Kidney tubule cell (primary cell): ENCODE results near the gene ABI2.
"Not testable (repeated sequence)": the region's sequence is repeated elsewhere in the genome, so short reads cannot be mapped to it uniquely, and the experiment has no call there.

Experiments
- DNase-seq: peaks from one replicate; pipeline ENCODE4 v3.0.0-alpha.2; 2018; ENCODE audit warnings: low spot score

ABI2 gene

DNA sequence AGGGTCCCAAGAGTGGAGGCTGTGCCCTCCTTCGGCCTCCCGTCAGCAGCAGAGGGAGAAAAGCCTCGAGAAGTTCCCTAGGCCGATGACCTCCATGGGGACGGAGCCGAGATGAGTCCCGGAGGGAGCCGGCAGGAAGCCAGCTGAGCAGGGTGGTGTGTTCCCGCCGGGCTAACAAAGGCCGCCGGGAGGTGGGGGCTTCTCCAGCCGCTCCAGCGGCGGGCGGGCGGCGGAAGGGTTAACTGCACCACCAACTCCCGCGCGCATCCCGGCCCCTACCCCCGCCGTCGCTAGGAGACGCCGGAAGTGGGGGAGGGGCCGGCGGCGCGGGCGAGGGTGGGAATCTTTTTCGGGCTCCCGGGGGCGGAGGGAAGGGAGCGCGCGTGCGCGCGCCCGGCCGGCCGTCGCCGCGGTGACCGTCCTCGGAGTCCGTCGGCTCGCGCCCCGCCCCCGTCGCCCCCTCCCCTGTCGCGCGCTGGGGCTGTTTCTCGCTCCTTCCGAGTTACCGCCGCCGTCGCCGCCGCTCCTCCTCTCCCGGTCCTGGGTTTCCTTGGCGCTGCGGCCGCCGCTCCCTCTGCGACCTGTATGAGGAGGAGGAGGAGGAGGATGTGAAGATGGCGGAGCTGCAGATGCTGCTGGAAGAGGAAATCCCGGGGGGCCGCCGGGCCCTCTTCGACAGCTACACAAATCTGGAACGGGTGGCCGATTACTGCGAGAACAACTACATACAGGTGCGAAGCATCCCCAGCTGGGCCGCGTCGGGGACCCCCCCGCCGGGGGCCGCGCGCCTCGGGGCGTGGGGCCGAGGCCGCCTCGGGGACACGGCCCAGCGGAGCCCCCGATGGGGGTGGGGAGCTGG is at the start of gene ABI2:
TSS of gene ABI2 (plus strand) at position 494 of the 859 bp plus-strand sequence. CDS start at position 615, 121 bp downstream.
- peak; percentile 82 for DNase-seq

DNA sequence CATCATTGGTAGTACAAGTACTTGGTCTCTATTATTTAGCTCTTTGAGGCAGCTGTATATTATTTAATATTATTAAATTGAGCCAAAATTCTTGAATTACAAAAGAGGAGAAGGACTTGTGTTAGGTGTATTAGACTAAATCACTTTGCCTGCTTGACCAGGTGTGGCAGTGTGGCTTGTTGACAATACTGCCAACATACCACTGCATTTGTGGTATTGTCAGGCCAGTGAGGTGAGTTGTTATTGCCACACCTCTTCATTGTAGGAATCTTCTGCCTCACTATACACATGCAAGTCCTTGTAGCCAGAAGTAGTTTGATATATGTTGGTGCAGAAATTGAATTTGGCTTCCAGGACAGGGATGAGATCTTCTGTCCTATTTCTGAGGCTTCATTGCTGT is 48.9 kb upstream of the ABI2 start:
- peak; percentile 6 for DNase-seq

DNA sequence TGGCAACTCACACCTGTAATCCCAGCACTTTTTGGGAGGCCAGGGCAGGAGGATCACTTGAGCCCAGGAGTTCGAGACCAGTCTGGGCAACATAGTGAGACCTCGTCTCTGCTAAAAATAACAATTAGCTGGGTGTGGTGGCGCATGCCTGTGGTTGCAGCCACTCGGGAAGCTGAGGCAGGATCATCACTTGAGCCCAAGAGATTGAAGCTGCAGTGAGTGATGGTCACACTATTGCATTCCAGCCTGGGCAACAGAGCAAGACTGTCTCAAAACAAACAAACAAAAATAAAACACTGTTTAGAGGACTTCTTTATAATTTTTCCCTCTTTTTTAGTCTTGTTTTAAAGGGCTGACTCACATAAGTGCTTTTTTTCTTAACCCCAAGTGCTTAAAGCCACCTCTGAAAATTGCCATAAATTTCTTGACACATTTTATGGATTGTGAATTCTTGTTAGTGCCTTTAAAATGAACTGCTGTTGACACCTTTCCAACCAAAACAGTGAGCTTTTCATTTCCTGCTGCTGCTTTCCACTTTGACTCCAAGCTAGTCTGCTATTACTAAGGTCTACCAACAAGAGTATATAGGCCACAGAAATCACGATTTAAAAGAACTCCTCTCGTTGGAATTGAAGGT is 47.6 kb upstream of the ABI2 start:
- DNase-seq: peak; percentile 21

DNA sequence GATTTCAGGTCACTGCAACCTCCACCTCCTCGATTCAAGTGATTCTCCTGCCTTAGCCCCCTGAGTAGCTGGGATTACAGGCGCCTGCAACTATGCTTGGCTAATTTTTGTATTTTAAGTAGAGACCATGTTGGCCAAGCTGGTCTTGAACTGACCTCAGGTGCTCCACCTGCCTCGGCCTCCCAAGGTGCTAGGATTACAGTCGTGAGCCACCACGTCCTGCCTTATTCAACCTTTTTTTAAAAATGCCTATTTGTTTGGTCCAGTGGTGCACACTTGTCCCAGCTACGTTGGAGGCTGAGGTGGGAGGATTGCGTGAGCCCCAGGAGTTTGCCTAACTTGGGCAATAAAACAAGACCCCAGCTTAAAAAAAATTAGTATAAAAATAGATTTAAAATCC is 46.1 kb upstream of the ABI2 start:
- DNase-seq: no peak

DNA sequence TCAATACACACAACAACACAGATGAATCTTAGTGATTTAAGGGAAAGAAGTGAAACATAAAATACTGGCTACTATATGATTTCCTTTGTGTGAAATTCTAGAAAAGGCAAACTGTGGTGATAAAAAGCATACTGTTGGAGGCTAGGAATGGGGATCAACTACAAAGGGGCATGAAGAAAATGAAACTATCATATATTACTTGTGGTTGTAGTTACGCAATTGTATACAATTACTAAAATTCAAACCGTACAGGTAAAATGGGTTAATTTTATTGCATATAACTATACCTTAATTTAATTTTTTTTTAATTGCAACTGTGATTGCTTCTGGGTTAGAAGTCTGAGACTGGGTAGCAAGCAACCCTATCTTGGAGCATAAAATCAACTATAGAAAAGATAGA is 41.7 kb upstream of the ABI2 start:
- no peak for DNase-seq

DNA sequence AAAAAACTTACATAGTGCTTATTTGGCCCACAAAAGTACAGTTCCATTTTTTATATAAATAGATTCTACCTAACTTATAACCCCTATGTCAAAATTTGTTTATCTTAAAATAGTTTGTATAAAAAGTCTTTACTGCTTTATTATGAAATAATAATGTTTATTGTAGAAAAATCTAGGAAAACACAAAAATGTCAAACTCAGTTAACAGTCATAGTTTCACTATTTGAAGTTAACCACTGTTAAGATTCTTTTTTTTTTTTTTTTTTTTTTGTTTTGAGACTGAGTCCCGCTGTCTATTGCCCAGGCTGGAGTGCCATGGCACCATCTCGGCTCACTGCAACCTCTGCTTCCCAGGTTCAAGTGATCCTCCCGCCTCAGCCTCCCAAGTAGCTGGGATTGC is 26.5 kb upstream of the ABI2 start:
- DNase-seq: no peak

DNA sequence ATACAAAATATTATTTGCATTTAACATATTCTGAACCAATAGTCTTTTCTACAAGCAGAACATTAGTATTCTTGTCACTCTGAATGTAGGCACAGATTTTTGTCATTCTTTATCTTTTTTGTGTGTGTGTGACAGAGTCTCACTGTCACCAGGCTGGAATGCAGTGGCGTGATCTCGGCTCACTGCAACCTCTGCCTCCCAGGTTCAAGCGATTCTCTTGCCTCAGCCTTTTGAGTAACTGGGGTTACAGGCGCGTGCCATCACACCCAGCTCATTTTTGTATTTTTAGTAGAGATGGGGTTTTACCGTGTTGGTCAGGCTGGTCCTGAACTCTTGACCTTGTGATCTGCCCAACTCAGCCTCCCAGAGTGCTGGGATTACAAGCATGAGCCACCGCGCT is 25.6 kb upstream of the ABI2 start:
- not testable (repeated sequence) for DNase-seq

DNA sequence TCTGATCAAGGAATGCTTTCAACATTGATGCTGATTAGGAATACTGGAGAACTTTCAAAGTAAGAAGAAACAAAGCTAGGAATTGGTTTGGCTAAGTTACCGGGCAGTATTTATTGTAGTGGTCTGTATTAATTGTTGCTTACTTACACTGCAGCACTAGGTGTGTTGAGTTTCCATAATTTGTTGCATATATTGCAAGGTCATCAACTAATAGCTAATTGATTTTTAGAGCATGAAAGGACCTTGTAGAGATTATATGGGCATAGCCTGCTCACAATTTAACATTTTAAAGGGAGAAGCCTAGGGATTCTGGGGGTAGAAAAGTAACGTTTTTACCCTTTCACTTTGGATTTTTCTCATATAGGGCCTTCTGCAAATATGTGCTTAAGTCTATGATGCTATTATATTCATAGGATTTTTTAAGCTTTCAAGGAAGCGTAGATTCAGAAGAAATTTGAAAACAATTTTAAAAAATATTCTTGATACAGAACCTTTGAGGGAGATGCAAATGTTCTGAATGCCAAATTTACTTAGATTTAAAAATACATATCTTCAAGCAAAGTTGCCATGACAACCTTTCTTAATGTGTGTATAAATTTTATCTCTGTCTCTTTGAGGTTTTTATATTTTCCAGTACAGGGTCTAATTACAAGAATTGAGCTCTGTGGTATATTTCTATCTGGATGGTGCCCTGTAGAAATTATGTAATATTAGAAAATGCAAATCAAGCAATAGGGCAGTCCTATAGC is 17.3 kb upstream of the ABI2 start:
- no peak for DNase-seq

DNA sequence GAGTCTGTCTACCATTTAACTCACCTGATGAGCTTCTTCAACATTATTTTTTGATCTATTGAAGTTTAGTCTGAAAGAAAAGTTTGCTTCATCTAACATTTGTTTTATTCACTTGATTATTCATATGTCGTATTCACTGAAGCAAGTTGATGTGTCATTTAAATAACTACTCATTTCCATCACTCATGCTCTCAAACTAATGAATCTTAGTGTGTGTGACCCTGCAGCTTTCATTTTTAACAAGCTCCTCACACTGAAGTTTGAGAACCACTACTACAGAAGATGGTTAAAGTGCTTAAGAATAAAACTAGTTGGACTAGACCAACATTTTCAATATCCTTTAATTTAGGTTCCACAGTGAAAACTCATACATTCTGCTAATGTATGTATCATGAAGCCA is 1.8 kb upstream of the ABI2 start:
- DNase-seq: peak; percentile 12

DNA sequence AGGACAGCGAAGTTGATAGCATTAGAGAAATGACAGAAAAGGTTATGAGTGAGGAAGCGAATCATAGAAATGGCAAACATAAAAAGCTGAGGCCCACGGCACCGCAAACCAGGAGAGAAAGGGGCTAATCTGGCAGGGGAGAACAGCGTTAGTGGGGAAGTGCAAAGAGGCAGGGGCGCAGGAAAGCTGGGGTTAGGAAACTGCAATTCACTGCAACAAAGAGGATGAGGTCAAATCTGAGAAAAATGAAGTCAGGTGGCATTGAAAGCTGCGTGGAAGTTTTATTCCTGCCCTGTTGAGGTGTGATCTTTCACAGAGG is 653 bp upstream of the ABI2 start:
- DNase-seq: no peak

DNA sequence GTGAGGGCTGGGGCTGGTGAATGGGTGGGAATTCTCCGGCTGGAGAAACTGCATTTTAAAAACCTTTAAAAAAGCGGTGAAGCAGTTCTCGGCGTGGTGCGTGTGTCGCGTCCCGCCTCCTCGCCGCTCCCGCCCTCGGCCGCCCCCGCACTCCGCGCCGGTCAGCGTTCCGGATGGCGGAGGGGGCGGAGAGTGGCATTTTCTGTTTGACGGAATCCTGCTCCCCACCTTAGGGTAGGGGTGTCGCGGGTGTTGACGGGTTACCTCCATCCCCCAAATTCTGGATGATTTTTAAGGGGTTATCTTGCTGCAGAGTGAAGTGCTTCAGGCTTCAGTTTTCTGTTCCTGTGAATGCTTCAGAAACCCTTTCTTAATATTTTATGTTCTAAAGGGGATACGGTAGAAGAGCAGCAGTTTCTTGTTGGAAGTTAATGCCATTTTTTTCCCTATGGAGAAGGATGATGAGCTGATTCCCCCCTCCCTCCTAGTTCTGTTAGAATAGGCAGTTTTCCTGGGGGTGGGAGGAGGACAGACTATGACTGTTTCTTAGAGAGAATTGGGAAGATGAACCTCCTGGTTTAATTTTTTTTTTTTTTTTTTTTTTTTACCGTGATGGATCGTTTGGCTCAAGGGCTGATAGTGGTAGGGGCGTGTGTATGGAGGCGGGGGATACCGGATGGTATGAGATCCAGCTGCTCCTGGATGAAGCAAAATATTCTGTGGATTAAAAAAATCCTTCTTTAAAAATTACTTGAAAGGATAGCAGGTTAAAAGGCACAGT is 756 bp downstream of the ABI2 start:
- DNase-seq: peak; percentile 52

DNA sequence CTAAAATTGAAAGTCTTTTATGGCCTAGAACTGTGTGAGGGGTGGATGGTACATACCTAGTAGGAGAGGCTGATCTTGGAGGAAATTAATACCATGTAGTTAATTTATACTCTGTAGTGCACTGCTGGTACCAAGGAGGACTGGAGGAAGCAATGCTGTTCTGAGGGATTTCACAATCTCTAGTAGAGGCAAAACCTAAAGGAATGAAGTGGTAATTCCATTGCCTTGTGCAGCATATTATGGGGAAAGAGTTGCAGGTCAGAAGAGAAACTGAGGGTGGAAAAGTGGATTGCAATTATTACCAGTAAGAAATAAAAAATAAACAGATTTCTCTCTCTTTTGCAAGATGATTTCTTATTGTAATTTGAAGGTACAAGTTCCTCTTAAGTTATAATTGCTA is 2.2 kb downstream of the ABI2 start:
- peak; percentile 4 for DNase-seq

DNA sequence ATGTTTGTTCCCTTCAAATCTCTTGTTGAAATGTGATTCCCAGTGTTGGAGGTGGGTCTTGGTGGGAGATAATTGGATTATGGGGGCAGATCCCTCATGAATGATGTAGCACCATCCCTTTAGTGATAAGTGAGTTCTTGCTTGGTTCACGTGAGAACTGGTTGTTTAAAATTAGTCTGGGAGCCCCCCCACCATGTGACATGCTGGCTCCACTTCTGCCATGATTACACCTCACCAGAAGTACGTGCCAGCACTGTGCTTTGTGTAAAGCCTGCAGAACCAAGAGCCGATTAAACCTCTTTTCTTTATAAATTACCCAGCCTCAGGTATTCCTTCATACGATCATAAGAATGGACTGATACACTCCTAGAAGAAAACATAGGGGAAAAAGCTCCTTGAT is 10.1 kb downstream of the ABI2 start:
- no peak for DNase-seq

DNA sequence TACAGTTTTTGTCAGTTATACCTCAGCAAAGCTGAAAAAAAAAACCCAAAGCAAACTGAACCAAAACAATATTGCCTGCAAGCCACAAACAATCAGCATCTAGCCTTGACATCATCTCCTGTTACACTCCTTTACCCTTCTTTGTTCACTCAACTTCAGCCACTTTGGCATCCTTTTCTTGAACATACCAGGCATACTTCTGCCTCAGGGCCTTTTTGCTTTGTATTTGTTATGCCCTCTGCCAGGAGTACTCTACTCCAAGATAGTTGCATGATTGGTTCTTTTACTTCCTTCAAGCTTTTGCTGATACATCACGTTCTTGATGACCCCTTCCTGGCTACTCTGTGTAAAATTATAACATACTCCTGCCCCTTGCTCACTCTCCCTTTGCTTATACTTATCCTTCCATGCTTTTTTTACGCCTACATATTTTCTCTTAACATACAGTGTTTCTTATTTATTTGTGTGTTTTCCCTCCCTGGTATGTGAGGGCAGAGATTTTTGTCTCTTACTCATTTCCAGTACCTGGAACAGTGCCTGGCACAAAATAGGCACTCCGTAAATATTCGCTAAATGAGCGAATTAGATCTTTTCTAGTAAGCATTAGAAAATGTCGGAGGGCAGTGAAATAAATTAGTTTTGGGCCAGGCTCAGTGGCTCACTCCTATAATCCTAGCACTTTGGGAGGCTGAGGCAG is 12.7 kb downstream of the ABI2 start:
- peak; percentile 79 for DNase-seq

DNA sequence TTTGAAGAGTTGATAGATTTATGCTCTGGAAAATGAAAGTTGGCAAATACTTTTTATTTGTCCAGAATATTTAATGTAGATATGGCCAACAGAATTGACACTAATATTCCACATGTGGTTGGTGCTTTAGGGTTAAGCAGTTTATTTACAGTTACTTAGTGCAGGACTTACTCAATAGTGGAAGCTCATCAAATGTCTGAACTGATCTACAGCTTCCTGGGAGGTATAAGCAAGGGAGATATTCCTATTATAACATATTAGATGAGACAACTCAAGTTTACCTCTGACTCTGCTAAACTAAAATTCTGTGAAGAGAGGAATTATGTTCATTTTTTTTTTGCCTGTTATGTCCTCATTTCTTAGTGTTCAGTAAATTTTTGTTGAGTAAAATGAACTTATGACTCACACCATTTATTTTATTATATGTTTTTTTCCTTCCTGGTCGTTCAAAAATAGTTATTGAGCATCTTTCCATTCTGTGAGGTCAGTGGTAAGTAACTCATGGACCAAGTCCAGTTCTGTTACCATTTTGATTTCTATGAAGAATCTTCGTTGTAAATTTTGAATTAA is 13.6 kb downstream of the ABI2 start:
- DNase-seq: no peak

DNA sequence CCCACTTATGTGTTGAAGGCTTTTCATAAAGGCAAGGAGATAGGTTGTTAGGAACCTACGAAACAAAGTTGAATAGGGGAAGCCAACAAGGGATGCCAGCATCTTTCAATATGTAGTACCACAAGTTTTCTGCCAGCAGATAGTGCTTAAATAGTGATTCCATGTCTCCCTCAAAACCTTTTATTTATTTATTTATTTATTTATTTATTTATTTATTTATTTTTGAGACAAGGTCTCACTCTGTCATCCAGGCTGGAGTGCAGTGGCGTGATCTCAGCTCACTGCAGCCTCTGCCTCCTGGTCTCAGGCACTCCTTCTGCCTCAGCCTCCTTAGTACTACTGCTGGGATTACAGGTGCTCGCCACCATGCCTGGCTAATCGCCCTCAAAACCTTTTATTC is 14.2 kb downstream of the ABI2 start:
- not testable (repeated sequence) for DNase-seq

DNA sequence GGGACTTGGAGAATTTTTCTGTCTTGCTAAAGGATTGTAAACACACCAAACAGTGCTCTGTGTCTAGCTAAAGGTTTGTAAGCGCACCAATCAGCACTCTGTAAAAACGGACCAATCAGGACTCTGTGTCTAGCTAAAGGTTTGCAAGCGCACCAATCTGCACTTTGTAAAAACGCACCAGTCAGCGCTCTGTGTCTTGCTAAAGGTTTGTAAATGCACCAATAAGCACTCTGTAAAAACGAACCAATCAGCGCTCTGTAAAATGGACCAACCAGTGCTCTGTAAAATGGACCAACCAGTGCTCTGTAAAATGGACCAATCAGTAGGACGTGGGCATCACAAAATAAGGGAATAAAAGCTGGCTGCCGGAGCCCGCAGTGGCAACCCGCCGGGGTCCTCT is 16.5 kb downstream of the ABI2 start:
- no peak for DNase-seq

DNA sequence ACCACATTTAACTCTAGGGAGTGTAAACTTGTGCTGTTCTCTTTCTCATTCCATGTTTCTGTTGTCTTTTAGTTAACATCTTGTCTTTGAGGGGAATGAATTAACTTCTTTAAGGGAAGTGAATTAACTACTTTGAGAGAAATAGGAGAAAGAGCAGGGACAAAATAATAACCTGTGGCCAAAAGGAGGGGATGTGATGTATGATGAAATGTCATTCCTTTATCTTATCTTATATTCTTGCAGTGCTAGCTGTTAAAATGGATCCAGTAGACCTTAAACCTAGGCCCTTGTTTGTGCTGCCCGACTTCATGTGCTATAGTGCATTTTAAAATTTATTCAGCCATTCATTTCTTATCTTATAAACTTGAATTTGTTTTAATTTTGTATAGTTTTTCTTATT is 18.4 kb downstream of the ABI2 start:
- DNase-seq: no peak

DNA sequence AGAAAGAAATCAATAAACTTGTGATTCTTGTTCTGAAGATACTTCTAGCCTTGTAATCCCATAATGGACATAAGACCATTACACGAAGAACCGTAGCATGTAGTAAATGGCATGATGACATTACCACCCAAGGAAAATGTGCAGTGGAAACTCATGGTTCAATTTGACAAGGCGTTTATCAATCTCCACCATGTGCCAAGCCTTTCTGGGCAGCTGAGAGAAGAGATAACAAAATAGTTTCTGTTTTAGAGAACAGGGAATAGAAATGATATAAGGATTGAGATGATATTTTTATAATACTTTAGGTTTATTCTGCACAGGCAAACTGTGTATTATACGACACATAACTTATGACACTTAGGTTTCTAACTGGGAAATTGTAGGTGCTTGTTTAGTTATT is 19.2 kb downstream of the ABI2 start:
- no peak for DNase-seq

DNA sequence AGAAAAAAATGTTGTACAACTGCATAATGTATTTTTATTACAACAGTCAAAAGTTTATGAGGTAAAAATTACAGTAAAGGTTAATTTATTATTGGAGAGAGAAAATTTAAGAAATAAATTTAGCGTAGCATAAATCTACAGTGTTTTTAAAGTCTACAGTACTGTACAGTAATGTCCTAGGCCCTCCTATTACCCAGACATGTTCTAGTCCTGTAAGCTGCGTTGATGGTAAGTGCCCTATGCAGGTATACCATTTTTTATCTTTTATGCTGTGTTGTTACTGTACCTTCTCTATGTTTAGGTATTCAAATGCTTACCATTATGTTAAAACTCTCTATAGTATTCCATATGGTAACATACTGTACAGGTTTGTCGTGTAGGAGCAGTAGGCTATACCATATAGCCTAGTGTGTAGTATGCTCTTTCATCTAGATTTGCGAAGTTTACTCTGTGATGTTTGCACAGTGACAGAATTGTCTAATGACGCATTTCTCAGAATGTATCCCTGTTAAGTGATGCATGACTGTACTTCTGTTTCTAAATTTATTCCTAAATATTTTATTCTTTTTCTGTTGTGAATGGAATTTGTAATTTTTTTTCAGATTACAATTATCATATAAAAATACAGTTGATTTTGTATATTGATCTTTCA is 24.5 kb downstream of the ABI2 start:
- peak; percentile 15 for DNase-seq

DNA sequence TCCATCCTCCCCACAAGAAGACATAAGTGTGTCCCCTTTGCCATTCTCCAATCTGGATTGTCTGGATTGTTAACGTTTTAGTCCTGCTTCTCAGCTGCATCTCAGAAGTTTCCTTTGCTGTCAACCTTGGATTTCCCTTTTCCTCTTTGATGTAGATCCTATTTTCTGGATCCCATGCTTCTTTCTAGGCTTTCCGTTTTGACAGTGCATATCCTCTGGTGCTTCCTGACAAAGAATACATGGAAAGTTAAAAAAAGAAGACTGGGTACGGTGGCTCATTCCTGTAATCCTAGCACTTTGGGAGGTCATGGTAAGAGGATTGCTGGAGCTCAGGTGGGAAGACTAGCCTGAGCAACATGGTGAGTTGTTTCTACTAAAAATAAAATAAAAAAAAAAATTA is 26.8 kb downstream of the ABI2 start:
- no peak for DNase-seq
